Osteoblast (primary cell): Measurements from ENCODE around the gene CELF2. TPM values are rescaled to one million over a fixed set of nuclear protein-coding genes. Genes with fewer than 3 reads are reported as not detected.
A peak's percentile ranks its signal among the peaks of the same experiment; 100 is the strongest.

Experiments used
- DNase-seq: peaks from one replicate; pipeline ENCODE4 v3.0.0; 2011; ENCODE audit warnings: low spot score, mixed read lengths; ENCODE audit not compliant: insufficient read length; ENCODE audit errors: missing footprints
- H2AFZ ChIP-seq: 2 replicates; pipeline ENCODE4 v1.6.0; 2011; ENCODE audit warnings: mild to moderate bottlenecking, low read length
- H3K27ac ChIP-seq: 2 replicates; pipeline ENCODE4 v1.5.1; 2011; ENCODE audit warnings: mild to moderate bottlenecking, low read depth, low read length, moderate library complexity
- H3K27me3 ChIP-seq: 2 replicates; pipeline ENCODE4 v1.6.0; 2012; ENCODE audit warnings: mild to moderate bottlenecking, control low read depth, inconsistent platforms, low read length, moderate library complexity; ENCODE audit not compliant: insufficient read depth
- H3K36me3 ChIP-seq: 2 replicates; pipeline ENCODE4 v1.5.1; 2011; ENCODE audit warnings: mild to moderate bottlenecking, low read length, control low read depth, moderate library complexity; ENCODE audit not compliant: insufficient read depth
- H3K4me1 ChIP-seq: 2 replicates; pipeline ENCODE4 v1.5.1; 2011; ENCODE audit warnings: mild to moderate bottlenecking, low read length, control low read depth, moderate library complexity; ENCODE audit not compliant: insufficient read depth
- H3K4me2 ChIP-seq: 2 replicates; pipeline ENCODE4 v1.6.0; 2011; ENCODE audit warnings: mild to moderate bottlenecking, low read length; ENCODE audit not compliant: insufficient read depth
- H3K4me3 ChIP-seq: fragments of 200-600 bp; sonication (generic); 3 replicates; pipeline ENCODE4 v1.5.1; 2012; ENCODE audit warnings: mild to moderate bottlenecking, low read length, inconsistent platforms; ENCODE audit not compliant: insufficient read depth
- H3K79me2 ChIP-seq: 2 replicates; pipeline ENCODE4 v1.6.0; 2012; ENCODE audit warnings: mild to moderate bottlenecking, low read length, control low read depth, inconsistent platforms; ENCODE audit not compliant: insufficient read depth
- H3K9me3 ChIP-seq: 2 replicates; pipeline ENCODE4 v1.5.1; 2011; ENCODE audit warnings: low read depth, low read length, control low read depth
- H4K20me1 ChIP-seq: 2 replicates; pipeline ENCODE4 v1.6.0; 2012; ENCODE audit warnings: mild to moderate bottlenecking, low read length, control low read depth; ENCODE audit not compliant: insufficient read depth
- CTCF ChIP-seq: IDR thresholded peaks from 2 replicates; pipeline ENCODE4 v1.5.1; 2011; ENCODE audit warnings: mild to moderate bottlenecking, low read depth, low read length, moderate library complexity; ENCODE audit errors: extremely low read depth
- total RNA-seq: library from RNA; depleted of rRNA; stranded (reverse); fragments of >200 nt; gene quantifications from 2 replicates; pipeline ENCODE4 v1.2.3, GENCODE V29; 2012

The CELF2 gene
- total RNA-seq, 1 donor = 7.6 TPM

DNA sequence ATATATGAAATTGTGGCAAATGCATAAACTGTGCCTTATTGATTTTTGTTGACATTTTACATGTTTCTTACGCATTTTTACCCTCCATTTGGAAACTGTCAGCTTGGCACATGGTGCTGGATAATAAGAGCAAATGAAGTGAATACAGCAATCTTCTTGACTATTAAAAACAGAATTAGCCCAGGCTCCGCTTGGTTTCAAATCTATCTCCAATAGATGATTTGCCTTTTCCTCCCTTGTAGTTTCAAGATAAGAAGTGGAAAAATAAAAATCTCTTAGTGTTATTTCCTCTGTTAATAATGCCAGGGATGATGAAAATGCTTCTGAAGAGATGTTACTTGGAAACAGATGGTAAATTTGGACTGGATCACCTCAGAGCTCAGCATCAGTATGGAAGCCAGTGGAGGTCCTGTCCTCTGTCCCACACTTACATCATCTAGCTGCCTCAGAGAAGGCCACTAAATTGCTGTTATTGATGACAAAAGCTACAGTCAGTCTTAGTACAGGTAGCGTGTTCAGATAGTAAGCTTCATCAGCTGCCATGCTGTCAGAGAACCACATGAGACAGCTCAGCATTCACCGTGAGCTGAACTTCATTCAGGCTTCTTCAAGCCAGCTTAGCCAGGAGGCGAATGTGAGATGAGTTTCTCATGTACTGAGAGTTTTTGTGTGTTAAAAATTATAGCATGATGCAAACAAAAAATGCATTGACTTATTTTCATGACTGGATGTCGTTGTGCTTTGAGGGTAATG lies 246.8 kb downstream of the CELF2 start:
- no peak for DNase-seq
- Histone ChIP-seq H3K27ac (no peak overlapping the region), H4K20me1 (no peaks in the 10 kb centered on the region), H2AFZ (no peak overlapping the region), H3K9me3 (no peaks in the 10 kb centered on the region), H3K27me3 (no peaks in the 10 kb centered on the region), H3K4me2 (no peak overlapping the region), H3K4me3 (no peak overlapping the region), H3K36me3 (no peaks in the 10 kb centered on the region), H3K4me1 (no peaks in the 10 kb centered on the region), H3K79me2 (no peaks in the 10 kb centered on the region)
- no peak for TF ChIP-seq CTCF

DNA sequence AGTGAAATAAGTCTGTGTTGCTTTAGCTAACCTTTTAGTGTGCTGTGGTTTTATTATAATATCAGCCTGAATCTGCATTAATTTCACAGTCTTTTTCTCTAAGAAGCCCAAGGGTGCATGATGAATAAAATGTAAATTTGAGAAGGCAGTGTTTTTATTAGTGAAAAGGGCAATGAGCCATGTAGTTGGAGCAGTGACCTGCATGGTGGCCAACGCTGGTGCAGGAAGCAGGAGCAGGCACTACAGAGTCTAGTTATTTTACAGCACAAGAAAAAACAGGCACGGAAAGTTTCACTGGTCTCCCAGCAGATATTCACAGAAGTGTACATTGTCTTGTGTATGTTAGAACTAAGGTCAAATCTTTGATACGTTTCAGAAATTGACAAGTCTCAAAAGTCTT lies 247.8 kb downstream of the CELF2 start:
- Histone ChIP-seq H3K36me3 (no peaks in the 10 kb centered on the region), H3K4me2 (no peak overlapping the region), H3K4me1 (no peaks in the 10 kb centered on the region), H3K4me3 (no peak overlapping the region), H2AFZ (no peak overlapping the region), H3K79me2 (no peaks in the 10 kb centered on the region), H3K27me3 (no peaks in the 10 kb centered on the region), H4K20me1 (no peaks in the 10 kb centered on the region), H3K27ac (no peak overlapping the region), H3K9me3 (no peaks in the 10 kb centered on the region)
- no peak for TF ChIP-seq CTCF
- no peak for DNase-seq

- H3K36me3 ChIP-seq = no peaks in the 10 kb centered on the region
- no peaks in the 10 kb centered on the region for H3K4me1 ChIP-seq
- H3K4me2 ChIP-seq = no peak overlapping the region
- DNase-seq = no peak
- no peak overlapping the region for H3K4me3 ChIP-seq
- H3K27ac ChIP-seq = no peak overlapping the region
- H4K20me1 ChIP-seq = no peaks in the 10 kb centered on the region
- no peaks in the 10 kb centered on the region for H3K79me2 ChIP-seq
- H3K9me3 ChIP-seq = no peaks in the 10 kb centered on the region
- TF ChIP-seq CTCF = no peak
- no peaks in the 10 kb centered on the region for H3K27me3 ChIP-seq
- H2AFZ ChIP-seq = no peak overlapping the region
Observed at GRCh38 chr10:11266426-11266825, 248.8 kb downstream of the CELF2 start.

DNA sequence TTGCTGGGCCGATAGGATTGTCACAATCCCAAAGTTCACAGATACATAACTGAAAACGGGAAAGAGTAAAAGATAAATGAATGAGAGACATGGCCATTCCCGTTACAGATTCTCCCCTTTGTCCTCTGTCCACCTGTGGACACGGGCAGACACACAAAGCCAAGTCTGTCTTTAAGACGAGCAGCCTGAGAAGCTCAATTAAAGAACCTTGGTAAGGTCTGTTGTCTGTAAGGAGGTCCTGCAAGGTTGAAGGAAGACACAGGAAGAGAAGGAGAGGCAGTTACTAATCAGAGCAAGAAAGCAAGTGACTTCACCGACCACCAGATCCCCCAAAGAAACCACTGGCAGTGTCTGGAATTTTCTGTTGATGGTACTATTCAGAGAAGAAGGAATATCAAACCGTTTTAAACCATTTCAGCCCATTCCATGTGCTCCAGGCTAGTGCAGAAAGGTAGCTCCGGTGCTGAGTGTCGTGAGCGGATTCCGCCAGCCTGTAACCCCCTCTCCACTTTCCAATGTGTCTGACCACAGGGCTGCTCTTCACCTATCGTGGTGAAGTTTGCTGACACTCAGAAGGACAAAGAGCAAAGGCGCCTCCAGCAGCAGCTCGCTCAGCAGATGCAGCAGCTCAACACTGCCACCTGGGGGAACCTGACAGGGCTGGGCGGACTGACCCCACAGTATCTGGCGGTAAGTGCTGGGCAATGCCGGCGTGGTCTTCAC lies 252.6 kb downstream of the CELF2 start:
- H3K27me3 ChIP-seq = no peaks in the 10 kb centered on the region
- DNase-seq = peak; percentile 89
- H3K36me3 ChIP-seq = no peaks in the 10 kb centered on the region
- TF ChIP-seq CTCF = peak; percentile 79
- H3K4me2 ChIP-seq = peak overlapping the region; percentile 43
- no peaks in the 10 kb centered on the region for H3K79me2 ChIP-seq
- no peak overlapping the region for H3K27ac ChIP-seq
- H3K9me3 ChIP-seq = no peaks in the 10 kb centered on the region
- no peaks in the 10 kb centered on the region for H3K4me1 ChIP-seq
- H3K4me3 ChIP-seq = no peak overlapping the region
- H2AFZ ChIP-seq = peak overlapping the region; percentile 72
- no peaks in the 10 kb centered on the region for H4K20me1 ChIP-seq
